ENCODE measurements around the gene TNNI2.

DNA sequence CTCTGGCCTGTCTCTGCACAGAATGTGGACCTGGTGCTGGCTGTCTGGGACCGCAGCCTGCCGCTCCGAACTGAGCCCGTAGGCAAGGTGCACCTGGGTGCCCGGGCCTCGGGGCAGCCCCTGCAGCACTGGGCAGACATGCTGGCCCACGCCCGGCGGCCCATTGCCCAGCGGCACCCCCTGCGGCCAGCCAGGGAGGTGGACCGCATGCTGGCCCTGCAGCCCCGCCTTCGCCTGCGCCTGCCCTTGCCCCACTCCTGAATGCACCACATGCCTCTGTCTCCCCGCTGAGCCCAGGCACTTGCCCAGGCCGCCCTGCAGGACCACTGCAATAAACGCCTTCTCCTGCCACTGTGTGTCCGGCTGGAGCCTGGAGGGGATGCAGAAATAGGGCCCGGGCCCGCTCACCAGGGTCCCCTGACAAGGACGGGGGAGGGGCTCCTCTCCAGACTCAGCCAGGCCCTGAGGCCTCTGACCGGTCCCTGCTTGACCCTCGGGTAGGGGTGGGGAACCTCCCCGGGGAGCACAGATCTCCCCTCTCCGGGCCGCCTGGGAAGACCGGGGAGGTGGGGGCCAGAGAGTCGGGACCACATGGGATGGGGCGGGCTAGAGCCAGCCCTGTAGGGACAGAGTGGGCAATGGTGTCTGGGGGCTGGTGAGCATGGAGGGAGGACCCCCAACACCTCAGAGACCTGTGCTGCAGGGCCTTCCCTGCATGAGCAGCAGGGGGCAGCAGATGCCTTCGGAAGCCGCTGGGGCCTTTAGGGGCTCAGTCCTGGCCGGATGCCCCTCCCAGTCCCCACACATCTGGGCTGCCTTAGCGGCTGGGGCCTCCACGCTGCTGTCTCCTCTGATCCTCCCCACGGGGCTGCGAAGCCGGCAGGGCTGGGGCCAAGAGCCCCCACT is 1.4 kb upstream of the TNNI2 start:
- peak; percentile 87 for TF ChIP-seq CTCF (IDR thresholded peaks at IDR 0.05; ENCODE audit: low read depth, low read length)
- TF ChIP-seq POLR2A (IDR thresholded peaks at IDR 0.05; ENCODE audit: extremely low read depth, insufficient read length) = no peak
- 0 out of 2 replicates have a peak, but pooled peaks have one; percentile 14 for TF ChIP-seq MYC (IDR thresholded peaks at IDR 0.05; ENCODE audit: low read depth, low read length)

Measured in NB4 (cell line).